HG02759 (cell line): ENCODE data around the gene AAR2.
A peak's percentile ranks its signal among the peaks of the same experiment; 100 is the strongest.

ENCODE experiments used
- ATAC-seq: cut with Tn5 transposase; IDR thresholded peaks from one replicate; pipeline ENCODE4 v1.9.1; 2021; ENCODE audit warnings: mild to moderate bottlenecking, moderate library complexity; ENCODE audit not compliant: unreplicated experiment

The AAR2 gene

GRCh38 chr20:36235892-36236785, at the start of gene AAR2:
Gene AAR2 (plus strand): TSS chr20:36236478. CDS start chr20:36239869, 3,391 bp downstream.
- ATAC-seq: peak; percentile 84

DNA sequence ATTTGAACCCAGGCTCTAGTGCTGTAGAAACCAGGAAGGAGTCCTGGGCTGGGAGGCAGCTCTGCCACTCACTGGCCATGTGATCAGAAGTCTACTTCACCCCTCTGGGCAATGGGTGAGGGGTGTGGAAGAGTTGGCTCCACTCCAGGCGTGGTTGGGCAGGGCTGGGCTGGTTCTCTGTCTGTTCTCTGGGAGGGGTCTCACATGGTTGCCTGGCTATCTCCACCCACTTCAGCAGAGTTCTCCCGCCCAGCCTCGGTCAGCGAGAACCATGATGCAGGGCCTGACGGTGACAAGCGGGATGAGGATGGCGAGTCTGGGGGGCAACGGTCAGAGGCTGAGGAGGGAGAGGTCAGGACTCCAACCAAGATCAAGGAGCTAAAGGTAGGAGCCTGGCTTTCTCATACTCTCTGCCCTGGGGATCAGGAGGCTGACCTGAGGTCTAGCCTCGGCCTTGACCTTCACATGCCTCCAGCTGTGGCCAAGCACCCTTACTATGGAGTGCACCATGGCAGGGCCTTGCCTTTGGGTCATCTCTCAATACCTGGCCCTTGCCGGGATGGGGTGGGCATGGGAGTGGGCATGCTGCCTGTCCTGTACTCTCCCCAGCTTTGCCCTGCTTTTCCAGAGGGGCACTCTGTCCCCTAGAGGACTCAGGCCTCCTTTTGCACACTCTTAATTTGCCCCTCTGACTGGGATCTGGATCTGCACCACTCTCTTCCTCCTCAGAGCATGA, 42.1 kb upstream of the AAR2 start:
- ATAC-seq: no peak

DNA sequence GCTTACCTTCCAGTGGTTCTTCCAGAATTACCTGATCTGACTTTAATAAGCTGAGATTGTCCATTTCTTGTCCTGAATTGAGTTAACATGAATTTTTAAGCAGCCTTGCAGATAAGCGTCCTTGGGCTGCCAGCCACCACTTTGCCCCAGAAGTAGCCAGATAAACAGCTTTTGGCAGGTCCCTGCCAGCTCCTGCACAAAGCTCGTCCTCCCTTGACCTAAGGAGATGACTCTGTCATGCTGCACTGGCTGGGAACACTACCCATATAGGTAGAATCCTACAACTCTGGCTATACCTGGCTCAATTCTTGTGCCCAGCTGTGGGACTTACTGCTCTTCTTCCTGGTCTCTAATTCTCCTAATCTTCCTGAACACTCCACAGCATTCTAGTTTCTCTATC, 39.6 kb upstream of the AAR2 start:
- ATAC-seq: no peak

DNA sequence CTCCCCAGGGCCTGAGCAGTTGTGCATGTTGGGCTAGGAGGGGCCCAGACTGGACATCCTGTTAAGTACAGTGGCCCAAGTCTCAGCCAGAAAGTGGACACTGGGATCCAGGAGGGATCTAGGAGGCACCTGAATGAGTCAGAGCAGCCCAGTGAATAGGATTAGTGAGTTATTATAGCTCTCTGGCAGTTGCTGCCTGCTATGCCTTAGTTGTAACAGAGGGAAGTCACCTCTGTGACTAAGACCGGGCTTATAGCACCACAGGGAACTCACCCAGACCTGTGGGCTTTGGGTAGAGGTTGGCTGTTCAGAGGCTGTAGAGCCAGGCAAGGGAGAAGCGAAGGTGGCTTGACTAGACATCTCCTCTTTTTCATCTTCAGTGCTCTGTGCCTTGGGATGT, 39.0 kb upstream of the AAR2 start:
- no peak for ATAC-seq

DNA sequence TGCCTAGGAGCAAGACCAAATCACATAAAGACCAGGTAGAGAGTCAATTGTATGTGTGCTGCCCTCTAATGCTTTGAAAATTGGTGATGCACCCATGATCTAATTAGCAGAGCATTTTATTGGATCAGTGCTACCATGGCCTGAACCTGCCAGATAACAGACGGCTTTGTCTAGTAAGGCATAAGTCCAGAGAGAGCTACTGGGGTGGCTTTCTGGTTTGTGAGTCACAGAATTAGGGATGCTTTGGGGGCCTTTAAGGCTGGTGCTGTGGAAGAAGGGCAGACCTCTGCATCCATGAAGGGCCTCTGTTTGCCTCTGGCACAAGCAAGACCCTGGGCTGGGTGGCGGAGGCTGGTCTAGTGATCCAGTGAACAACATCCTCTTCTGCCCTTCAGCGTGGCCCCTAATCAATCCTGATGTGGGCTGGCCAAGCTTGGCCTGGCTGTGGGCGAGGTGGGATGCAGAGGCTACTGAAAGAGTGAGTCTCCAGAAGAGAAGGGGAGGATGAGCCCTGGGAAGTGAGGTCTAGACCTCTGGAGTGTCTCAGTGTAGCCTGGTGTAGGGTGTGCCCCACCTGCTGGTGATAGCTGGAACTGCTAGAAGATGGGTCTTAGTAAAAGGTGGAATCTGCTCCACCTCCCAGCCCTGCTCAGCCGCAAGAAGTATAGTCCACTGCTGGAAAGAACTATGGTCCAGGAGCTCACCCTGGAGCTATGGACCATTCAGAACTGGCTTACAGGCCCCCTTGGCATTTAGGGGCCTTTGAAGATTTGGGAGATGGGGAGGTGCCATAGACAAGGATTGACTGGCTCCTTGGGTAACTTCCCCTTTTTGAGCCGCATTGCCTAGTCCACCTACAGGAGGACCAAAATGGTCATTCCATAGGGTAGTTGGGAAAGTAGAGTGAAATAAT, 36.7 kb upstream of the AAR2 start:
- ATAC-seq: no peak

DNA sequence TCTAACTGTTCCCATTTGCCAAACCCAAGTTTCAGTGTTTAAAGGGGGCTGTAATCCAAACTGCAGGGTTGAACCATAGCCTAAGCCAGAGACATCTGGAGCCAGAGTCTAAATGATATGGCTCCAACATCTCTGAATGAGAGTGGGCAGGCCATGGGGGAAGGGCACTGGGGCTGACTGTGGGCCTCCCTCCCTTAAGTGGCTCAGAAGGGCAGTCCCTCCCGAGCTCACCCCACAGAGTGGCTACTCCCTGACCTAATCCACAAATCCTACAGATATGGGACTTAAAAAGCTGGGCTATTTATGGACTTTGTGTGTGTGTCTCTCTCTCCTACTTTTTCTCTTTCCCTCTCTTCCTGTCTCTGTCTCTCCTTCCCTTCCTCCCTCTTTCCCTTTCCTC, 35.8 kb upstream of the AAR2 start:
- no peak for ATAC-seq

- no peak for ATAC-seq
These were observed 35.1 kb upstream of the AAR2 start for GRCh38 chr20:36201198-36201597.

DNA sequence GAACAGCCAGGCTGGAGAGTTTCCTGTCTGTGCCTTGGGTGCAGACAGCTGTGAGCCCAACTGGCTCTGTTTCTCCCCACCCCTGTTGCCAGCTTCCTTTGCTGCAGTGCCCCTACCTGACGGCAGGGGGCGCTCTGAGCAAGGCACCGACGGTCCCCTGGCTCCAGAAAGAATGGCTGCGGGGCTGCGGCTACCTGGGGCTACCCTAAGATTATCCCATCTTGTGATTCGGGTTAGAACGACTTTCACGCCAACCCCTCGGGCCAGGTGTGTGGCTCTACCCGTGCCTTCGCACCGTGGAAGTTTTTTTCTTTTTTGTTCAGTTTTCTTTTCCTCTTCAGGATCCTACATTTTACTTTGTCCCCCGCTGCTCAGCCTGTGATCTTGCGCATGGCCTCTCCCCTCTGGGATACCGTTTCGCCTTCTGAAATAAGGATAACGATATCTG, 33.4 kb upstream of the AAR2 start:
- ATAC-seq: no peak

DNA sequence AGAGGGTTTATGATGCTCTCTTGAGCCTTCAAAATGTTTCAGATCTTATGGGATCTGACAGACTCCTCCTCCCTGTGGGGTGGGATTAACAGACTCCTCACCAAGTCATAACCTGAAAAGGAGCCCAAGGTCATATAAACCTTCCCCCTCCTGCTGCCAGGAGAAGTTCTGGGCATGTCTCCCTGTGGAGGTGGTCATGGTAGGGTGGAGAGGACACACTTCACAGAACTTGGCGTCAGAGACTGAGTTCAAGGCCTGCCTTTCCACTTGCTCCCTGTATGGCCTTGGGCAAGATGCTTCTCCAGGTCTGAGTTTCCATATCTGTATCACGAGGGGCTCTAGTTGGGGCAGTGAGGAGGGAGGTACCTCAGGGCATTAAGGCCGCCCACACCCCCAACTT, 32.4 kb upstream of the AAR2 start:
- ATAC-seq: no peak

DNA sequence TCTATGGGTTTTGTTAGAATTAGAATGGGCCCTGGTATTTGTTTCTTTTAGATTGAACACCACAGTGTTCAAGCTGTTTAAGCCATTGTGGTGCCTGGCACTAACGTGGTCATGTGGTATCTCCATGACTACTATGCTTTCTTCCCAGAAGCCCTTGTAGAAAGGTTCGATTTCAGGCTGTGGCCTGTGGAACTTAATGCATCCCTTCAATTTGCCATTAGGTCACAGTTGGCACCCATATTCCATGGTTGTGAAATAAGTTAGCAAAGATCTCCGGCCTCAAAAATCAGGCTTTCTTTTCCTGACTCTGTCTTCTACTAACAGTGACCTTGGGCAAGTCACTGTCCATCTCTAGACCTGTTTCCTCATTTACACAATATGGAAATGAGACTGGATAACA, 31.3 kb upstream of the AAR2 start:
- ATAC-seq: no peak

DNA sequence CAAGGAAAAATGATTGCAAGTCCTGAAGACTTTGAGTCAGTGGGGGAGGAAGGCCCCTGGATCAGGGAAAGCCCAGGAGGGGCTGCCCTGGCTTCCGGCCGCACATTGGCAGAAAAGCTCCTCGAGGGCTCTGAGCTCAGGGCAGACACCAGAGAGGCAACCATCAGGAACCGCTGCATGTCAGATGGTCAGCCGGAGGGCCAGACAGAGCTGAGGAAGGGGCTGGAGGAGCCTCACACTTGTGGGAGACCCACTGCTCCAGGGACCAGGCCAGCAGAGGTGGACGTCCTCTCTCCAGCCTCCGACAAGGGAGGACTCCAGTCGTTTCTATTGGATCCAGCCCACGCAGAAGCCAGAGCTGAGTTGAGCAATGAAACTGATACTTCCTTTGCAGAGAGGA, 30.2 kb upstream of the AAR2 start:
- no peak for ATAC-seq

- ATAC-seq: no peak
These were observed 29.6 kb upstream of the AAR2 start for GRCh38 chr20:36206641-36207040.

DNA sequence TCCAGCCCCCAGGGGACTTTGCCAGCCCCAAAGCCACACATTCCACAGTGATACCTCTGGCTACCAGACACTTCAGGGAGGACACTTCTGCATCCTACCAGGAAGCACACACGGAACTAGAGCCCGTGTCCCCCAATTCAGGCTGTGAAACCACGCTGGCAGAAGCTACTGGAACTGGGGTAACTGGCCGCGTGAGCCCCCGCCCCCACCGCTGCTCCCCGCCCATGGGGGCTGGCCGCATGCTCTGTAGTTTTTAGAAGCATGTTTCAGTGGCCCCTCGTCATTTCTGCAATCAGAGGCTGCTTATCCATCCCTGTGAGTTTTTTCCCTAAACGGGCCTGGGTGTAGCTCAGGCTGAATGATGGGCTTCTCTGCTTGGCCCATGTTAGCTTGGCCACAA, 28.7 kb upstream of the AAR2 start:
- no peak for ATAC-seq

DNA sequence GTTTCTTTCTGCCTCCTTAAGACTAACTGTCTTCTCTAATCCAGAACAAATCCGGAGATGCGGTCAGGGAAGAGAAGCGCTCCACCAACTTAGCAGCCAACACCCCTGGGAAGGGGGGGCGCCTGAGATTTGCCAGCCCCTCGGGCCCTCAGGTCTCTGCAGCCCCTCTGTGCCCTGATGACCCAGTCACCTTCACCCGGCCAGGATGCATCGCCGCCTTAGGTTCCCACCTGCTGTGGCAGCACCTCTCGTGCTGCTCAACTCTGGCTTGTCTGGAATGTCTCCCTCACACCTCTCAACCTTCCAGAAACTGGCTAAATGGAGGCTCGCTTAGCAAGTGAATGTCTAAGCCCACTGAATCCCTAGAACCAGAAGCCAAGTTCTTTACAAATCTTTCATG, 28.0 kb upstream of the AAR2 start:
- no peak for ATAC-seq

- no peak for ATAC-seq
These were observed 25.7 kb upstream of the AAR2 start for GRCh38 chr20:36210436-36211021.

GRCh38 chr20:36213362-36213761, 22.9 kb upstream of the AAR2 start:
- ATAC-seq: no peak

DNA sequence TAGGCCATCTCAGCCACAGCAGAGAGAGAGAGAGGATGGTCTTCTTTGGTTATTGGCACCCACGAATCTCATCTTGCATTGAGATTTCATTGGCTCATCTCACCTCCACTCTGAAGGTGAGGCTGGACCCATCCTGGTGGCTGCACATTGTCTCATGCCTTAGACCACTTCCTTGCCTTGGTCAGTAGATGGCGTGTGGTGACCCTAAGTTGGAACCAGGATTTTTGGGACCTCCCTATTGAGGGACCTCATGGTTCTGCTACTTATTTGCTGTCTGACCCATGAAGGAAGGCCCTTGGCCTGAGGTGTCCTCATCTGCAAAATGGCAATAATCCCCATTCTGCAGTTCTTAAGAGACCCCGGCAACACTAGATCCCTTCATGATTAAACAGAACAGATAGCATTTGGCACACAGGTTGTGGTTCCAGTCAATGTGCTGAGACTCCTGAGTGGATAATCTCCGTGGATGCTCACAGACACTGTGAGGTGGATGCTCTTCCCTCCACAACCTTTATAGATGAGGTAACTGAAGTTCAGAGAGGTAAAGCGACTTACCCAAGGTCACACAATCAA, 21.5 kb upstream of the AAR2 start:
- no peak for ATAC-seq

DNA sequence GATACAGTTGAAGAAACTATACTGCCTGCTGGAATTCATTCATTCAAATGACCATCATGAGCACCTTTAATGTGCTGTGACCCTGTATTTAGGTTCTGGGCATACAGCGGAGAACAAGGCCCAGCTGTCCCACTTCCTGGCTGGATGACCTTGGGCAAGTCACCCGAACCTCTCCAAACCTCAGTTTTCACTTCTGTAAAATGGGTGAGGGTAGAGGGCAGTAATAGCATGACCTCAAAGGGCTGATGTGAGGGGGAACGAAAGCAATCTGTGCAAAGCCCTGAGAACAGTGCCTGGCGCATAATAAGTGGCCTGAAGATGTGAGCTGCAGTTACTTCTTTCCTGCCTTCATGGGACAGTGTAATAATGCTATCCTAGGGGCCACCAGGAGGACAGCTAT, 20.5 kb upstream of the AAR2 start:
- no peak for ATAC-seq

- no peak for ATAC-seq
These were observed 19.8 kb upstream of the AAR2 start for GRCh38 chr20:36216314-36217025.

- ATAC-seq: no peak
These were observed 19.1 kb upstream of the AAR2 start for GRCh38 chr20:36217226-36217625.
